HG02852 (cell line): ENCODE measurements around the gene DCHS2.
"Not testable (repeated sequence)": the region's sequence is repeated elsewhere in the genome, so short reads cannot be mapped to it uniquely, and the experiment has no call there.

ENCODE experiments used
- ATAC-seq: cut with Tn5 transposase; IDR thresholded peaks from one replicate; pipeline ENCODE4 v1.9.1; 2021; ENCODE audit warnings: mild to moderate bottlenecking, moderate library complexity; ENCODE audit not compliant: unreplicated experiment

DCHS2 gene

GRCh38 chr4:154231806-154232478 is 259.7 kb downstream of the DCHS2 start:
- ATAC-seq = no peak

- no peak for ATAC-seq
Measured at GRCh38 chr4:154230723-154231122, 260.9 kb downstream of the DCHS2 start.

GRCh38 chr4:154230091-154230490 is 261.5 kb downstream of the DCHS2 start:
- no peak for ATAC-seq

- no peak for ATAC-seq
Measured at GRCh38 chr4:154222875-154223274, 268.7 kb downstream of the DCHS2 start.

- no peak for ATAC-seq
Measured at GRCh38 chr4:154218051-154218450, 273.5 kb downstream of the DCHS2 start.

- not testable (repeated sequence) for ATAC-seq
Measured at GRCh38 chr4:154217384-154217783, 274.2 kb downstream of the DCHS2 start.

- ATAC-seq = no peak
Measured at GRCh38 chr4:154211506-154211905, 280.1 kb downstream of the DCHS2 start.

- no peak for ATAC-seq
Measured at GRCh38 chr4:154208424-154208823, 283.2 kb downstream of the DCHS2 start.

- no peak for ATAC-seq
Measured at GRCh38 chr4:154205471-154205870, 286.1 kb downstream of the DCHS2 start.

- ATAC-seq = no peak
Measured at GRCh38 chr4:154194649-154195048, 296.9 kb downstream of the DCHS2 start.

GRCh38 chr4:154192585-154192984 is 299.0 kb downstream of the DCHS2 start:
- no peak for ATAC-seq

- ATAC-seq = no peak
Measured at GRCh38 chr4:154189346-154189745, 302.3 kb downstream of the DCHS2 start.

GRCh38 chr4:154186888-154187287 is 304.7 kb downstream of the DCHS2 start:
- no peak for ATAC-seq

- ATAC-seq = no peak
Measured at GRCh38 chr4:154186035-154186434, 305.6 kb downstream of the DCHS2 start.

GRCh38 chr4:154184238-154184637 is 307.4 kb downstream of the DCHS2 start:
- ATAC-seq = no peak

GRCh38 chr4:154183264-154183663 is 308.3 kb downstream of the DCHS2 start:
- ATAC-seq = no peak
